DOHH2 (cell line): Measurements from ENCODE around the gene COL8A1.

ENCODE experiments used
- H3F3A ChIP-seq: fragments of 200-600 bp; sonication (generic), shearing (Covaris generic); 2 replicates; pipeline ENCODE4 v1.6.0; 2016; ENCODE audit warnings: antibody characterized with exemption, mild to moderate bottlenecking; ENCODE audit not compliant: control insufficient read depth, insufficient read depth
- H3K27ac ChIP-seq: fragments of 200-600 bp; sonication (generic); 2 replicates; pipeline ENCODE4 v1.5.1; 2014; ENCODE audit warnings: low read depth, mild to moderate bottlenecking, low read length, moderate library complexity
- H3K27me3 ChIP-seq: fragments of 200-600 bp; sonication (generic); 2 replicates; pipeline ENCODE4 v1.6.1; 2014; ENCODE audit warnings: mild to moderate bottlenecking, low read length, mixed read lengths; ENCODE audit not compliant: control insufficient read depth
- H3K36me3 ChIP-seq: fragments of 200-600 bp; sonication (generic); 2 replicates; pipeline ENCODE4 v1.6.1; 2014; ENCODE audit warnings: mild to moderate bottlenecking, low read length, moderate library complexity, mixed read lengths; ENCODE audit not compliant: control insufficient read depth
- H3K4me1 ChIP-seq: fragments of 200-600 bp; sonication (generic); 2 replicates; pipeline ENCODE4 v1.6.1; 2014; ENCODE audit warnings: mild to moderate bottlenecking, low read length, mixed read lengths; ENCODE audit not compliant: control insufficient read depth
- H3K4me2 ChIP-seq: fragments of 200-600 bp; sonication (generic); 2 replicates; pipeline ENCODE4 v1.6.0; 2014; ENCODE audit warnings: mild to moderate bottlenecking, low read length, moderate library complexity
- H3K4me3 ChIP-seq: fragments of 200-600 bp; sonication (generic); 2 replicates; pipeline ENCODE4 v1.5.1; 2014; ENCODE audit warnings: mild to moderate bottlenecking, low read length, mixed read lengths
- H3K79me2 ChIP-seq: fragments of 200-600 bp; sonication (generic); 2 replicates; pipeline ENCODE4 v1.6.1; 2014; ENCODE audit warnings: mild to moderate bottlenecking, low read length, mixed read lengths; ENCODE audit not compliant: control insufficient read depth
- H3K9me2 ChIP-seq: fragments of 200-600 bp; sonication (generic); replicated peaks from 2 replicates; pipeline ENCODE4 v1.6.1; 2014; ENCODE audit warnings: mild to moderate bottlenecking, low read length, mixed read lengths; ENCODE audit not compliant: control insufficient read depth
- H3K9me3 ChIP-seq: fragments of 200-600 bp; sonication (generic); 2 replicates; pipeline ENCODE4 v1.6.1; 2014; ENCODE audit warnings: antibody characterized with exemption, low read length, mixed read lengths; ENCODE audit not compliant: control insufficient read depth, insufficient read depth
- H4K20me1 ChIP-seq: fragments of 200-600 bp; sonication (generic); 2 replicates; pipeline ENCODE4 v1.6.0; 2014; ENCODE audit warnings: low read depth, mild to moderate bottlenecking, antibody characterized with exemption, low read length, moderate library complexity; ENCODE audit not compliant: control insufficient read depth, insufficient read depth
- EZH2phosphoT487 ChIP-seq: fragments of 200-600 bp; sonication (generic); IDR thresholded peaks from 2 replicates; pipeline ENCODE4 v1.6.1; 2017; ENCODE audit warnings: borderline replicate concordance, mild to moderate bottlenecking, antibody characterized with exemption, low read length, moderate library complexity, mixed read lengths
- TF ChIP-seq, protein P1 (sequence below): fragments of 200-600 bp; sonication (generic); IDR thresholded peaks from one replicate; pipeline ENCODE4 v1.5.1; 2014; ENCODE audit warnings: antibody characterized with exemption, mild to moderate bottlenecking, low read depth, low read length; ENCODE audit not compliant: poor library complexity, severe bottlenecking

COL8A1 gene

DNA sequence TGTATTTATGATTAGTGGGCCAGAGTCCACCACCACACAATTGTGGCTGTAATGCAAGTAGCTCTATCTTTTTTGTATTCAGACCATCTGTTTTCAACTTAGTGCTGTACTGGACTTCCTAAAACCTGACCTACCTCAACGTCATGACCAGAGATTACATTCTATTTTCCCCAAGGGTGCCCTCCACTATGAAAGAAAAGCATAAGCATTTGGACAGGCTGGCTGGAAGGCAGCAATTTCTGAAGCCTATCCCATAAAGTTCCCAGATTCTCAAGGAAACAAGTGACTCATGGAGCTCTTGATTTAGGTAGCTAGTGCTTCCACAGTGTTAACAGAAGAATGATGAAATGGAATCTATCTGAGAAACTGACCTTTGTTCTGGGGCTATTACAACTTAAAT, 75.8 kb downstream of the COL8A1 start:
- Histone ChIP-seq H3K9me3 (no peaks in the 10 kb centered on the region), H4K20me1 (no peaks in the 10 kb centered on the region), H3K9me2 (no peaks in the 10 kb centered on the region), H3F3A (no peaks in the 10 kb centered on the region), H3K4me2 (no peak overlapping the region), H3K4me3 (no peak overlapping the region), H3K36me3 (no peaks in the 10 kb centered on the region), H3K27ac (no peak overlapping the region), H3K4me1 (no peaks in the 10 kb centered on the region), H3K79me2 (no peaks in the 10 kb centered on the region), H3K27me3 (peaks cover 3% of the 10 kb centered on the region)
- no peak for TF ChIP-seq EZH2phosphoT487
- TF ChIP-seq, protein P1, sequence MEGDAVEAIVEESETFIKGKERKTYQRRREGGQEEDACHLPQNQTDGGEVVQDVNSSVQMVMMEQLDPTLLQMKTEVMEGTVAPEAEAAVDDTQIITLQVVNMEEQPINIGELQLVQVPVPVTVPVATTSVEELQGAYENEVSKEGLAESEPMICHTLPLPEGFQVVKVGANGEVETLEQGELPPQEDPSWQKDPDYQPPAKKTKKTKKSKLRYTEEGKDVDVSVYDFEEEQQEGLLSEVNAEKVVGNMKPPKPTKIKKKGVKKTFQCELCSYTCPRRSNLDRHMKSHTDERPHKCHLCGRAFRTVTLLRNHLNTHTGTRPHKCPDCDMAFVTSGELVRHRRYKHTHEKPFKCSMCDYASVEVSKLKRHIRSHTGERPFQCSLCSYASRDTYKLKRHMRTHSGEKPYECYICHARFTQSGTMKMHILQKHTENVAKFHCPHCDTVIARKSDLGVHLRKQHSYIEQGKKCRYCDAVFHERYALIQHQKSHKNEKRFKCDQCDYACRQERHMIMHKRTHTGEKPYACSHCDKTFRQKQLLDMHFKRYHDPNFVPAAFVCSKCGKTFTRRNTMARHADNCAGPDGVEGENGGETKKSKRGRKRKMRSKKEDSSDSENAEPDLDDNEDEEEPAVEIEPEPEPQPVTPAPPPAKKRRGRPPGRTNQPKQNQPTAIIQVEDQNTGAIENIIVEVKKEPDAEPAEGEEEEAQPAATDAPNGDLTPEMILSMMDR, result no peak

DNA sequence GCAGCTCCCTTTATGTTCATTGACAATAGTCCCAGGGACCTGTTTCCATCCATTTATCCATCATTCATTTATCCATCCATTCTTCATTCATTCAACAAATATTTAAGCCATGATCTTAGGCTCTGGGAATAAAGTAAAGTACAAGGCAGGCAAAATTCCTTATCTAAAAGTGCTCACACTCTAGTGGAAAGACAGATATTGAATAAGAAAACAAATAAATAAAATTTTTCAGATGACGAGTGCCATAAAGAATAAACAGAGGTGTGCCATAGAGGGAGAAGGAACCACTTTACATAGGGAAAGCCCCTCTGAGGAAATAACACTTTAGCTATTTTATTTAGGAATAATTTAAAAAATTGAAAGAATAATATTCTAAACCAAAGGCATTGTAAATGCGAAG, 76.2 kb downstream of the COL8A1 start:
- H3K9me3 ChIP-seq, result no peaks in the 10 kb centered on the region
- TF ChIP-seq, protein P1, result no peak
- TF ChIP-seq EZH2phosphoT487, result no peak
- peaks cover 3% of the 10 kb centered on the region for H3K27me3 ChIP-seq
- H3K27ac ChIP-seq, result no peak overlapping the region
- no peaks in the 10 kb centered on the region for H3K9me2 ChIP-seq
- H3K36me3 ChIP-seq, result no peaks in the 10 kb centered on the region
- no peaks in the 10 kb centered on the region for H3K79me2 ChIP-seq
- no peak overlapping the region for H3K4me2 ChIP-seq
- H3K4me3 ChIP-seq, result no peak overlapping the region
- no peaks in the 10 kb centered on the region for H3F3A ChIP-seq
- H4K20me1 ChIP-seq, result no peaks in the 10 kb centered on the region
- no peaks in the 10 kb centered on the region for H3K4me1 ChIP-seq

- H3K27me3 ChIP-seq, result peaks cover 3% of the 10 kb centered on the region
Measured at GRCh38 chr3:99716463-99716995, 78.1 kb downstream of the COL8A1 start.

More at GRCh38 chr3:99716463-99716995, 78.1 kb downstream of the COL8A1 start:
- no peaks in the 10 kb centered on the region for H4K20me1 ChIP-seq
- no peak overlapping the region for H3K4me2 ChIP-seq
- no peak for TF ChIP-seq EZH2phosphoT487
- TF ChIP-seq, protein P1, result no peak
- H3K79me2 ChIP-seq, result no peaks in the 10 kb centered on the region
- H3K4me3 ChIP-seq, result no peak overlapping the region
- H3K9me2 ChIP-seq, result no peaks in the 10 kb centered on the region
- H3K4me1 ChIP-seq, result no peaks in the 10 kb centered on the region
- no peaks in the 10 kb centered on the region for H3K9me3 ChIP-seq
- H3F3A ChIP-seq, result no peaks in the 10 kb centered on the region
- no peaks in the 10 kb centered on the region for H3K36me3 ChIP-seq
- no peak overlapping the region for H3K27ac ChIP-seq
